IPS-20b (cell line): ENCODE data around the gene HOXB3.

Experiments
- H3K27ac ChIP-seq: one replicate; pipeline ENCODE4 v1.5.1; 2013; ENCODE audit warnings: low read length
- H3K27me3 ChIP-seq: 2 replicates; pipeline ENCODE4 v1.6.1; 2013; ENCODE audit warnings: mild to moderate bottlenecking, low read length, inconsistent platforms; ENCODE audit not compliant: insufficient read depth
- H3K36me3 ChIP-seq: 2 replicates; pipeline ENCODE4 v1.6.1; 2013; ENCODE audit warnings: low read depth, mild to moderate bottlenecking, inconsistent platforms, low read length, moderate library complexity; ENCODE audit not compliant: insufficient read depth
- H3K4me1 ChIP-seq: 2 replicates; pipeline ENCODE4 v1.6.1; 2013; ENCODE audit warnings: mild to moderate bottlenecking, control low read depth, inconsistent platforms, low read length, moderate library complexity; ENCODE audit not compliant: insufficient read depth
- H3K4me3 ChIP-seq: 2 replicates; pipeline ENCODE4 v1.5.1; 2013; ENCODE audit warnings: mild to moderate bottlenecking, low read length, inconsistent platforms
- H3K9ac ChIP-seq: 2 replicates; pipeline ENCODE4 v1.6.1; 2013; ENCODE audit warnings: low read depth, mild to moderate bottlenecking, inconsistent platforms, low read length, moderate library complexity
- H3K9me3 ChIP-seq: 2 replicates; pipeline ENCODE4 v1.6.1; 2013; ENCODE audit warnings: mild to moderate bottlenecking, low read depth, low read length, inconsistent platforms; ENCODE audit not compliant: insufficient read depth

The HOXB3 gene

DNA sequence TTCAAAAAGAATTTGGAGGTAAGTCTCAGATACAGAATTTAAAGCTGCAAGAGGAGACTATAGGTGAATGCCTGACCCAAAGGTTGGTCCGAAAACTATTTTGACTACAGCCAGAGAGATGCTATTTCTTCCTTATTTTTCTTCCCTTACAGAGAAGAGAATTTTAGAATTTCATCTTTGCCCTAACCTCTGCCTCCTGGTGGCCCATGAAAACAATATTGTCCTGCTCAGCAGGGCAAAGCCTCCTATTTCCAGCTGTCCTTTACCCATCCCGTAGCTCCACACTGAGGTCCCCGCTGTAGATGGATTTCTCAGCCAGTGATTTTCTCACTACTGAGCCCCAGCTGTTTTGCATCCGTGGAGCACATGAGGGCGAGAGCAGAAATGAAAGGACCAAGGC, 83.8 kb downstream of the HOXB3 start:
- Histone ChIP-seq H3K27me3 (peaks cover 32% of the 10 kb centered on the region), H3K36me3 (no peaks in the 10 kb centered on the region), H3K4me1 (peaks cover 17% of the 10 kb centered on the region), H3K9me3 (no peaks in the 10 kb centered on the region), H3K27ac (no peak overlapping the region), H3K4me3 (no peak overlapping the region), H3K9ac (no peak overlapping the region)

DNA sequence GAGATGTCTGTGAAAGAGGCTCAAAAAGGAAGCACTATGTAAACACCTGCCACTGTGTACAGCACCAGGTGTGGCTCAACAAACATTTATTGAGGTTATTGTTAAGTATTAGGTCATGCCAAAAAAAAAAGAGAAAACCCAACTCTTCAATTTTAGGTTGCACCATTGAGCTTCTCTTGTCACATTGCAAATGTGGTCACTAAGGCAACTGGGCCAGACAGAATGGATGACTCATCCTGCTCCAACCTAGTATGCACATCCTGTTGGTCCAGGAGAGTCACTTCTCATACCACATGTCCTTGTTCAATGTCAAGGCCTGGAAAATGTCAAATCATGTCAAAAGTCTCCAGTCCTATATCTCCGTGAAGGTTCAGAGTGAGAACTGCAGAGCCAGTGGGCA, 84.3 kb downstream of the HOXB3 start:
- Histone ChIP-seq H3K27me3 (peaks cover 37% of the 10 kb centered on the region), H3K27ac (no peak overlapping the region), H3K9me3 (no peaks in the 10 kb centered on the region), H3K36me3 (no peaks in the 10 kb centered on the region), H3K9ac (no peak overlapping the region), H3K4me1 (peaks cover 17% of the 10 kb centered on the region), H3K4me3 (no peak overlapping the region)

DNA sequence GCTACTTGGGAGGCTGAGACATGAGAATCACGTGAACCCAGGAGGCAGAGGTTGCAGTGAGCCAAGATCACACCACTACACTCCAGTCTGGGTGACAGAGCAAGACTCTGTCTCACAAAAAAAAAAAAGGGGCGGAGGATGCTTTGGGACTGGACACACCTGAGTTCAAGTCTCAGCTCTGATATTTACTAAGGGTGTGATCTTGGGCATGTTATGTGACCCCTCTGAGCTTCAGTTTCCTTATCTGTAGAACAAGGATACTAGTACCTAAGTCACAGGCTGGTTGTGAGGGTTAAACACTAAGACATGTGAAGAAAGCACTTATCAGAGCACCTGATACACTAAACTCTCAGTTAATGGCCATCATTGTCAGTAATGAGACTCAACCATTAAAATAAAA, 85.1 kb downstream of the HOXB3 start:
- H3K4me1 ChIP-seq, result peaks cover 17% of the 10 kb centered on the region
- peaks cover 45% of the 10 kb centered on the region for H3K27me3 ChIP-seq
- H3K27ac ChIP-seq, result no peak overlapping the region
- no peaks in the 10 kb centered on the region for H3K36me3 ChIP-seq
- no peaks in the 10 kb centered on the region for H3K9me3 ChIP-seq
- no peak overlapping the region for H3K9ac ChIP-seq
- no peak overlapping the region for H3K4me3 ChIP-seq

DNA sequence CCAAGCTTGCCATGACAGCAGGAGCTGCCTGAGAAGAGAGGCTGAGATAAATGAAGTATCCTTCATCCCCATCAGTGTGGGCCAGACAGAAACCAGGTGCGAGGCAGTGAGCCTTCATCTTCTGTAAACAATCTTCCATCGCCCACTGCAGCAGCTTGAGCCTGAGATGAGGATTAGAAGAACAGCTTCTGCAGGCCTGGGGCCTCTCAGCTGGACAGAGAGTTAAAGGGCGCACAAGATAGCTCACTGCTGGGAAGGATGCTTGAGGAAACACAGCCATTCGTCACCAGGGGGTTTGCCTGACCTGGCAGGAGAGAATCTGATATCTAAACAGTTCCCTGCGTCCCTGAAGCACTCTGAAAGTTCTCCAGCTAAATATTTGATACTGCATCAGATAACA, 86.3 kb downstream of the HOXB3 start:
- Histone ChIP-seq H3K9me3 (no peaks in the 10 kb centered on the region), H3K27ac (no peak overlapping the region), H3K27me3 (peaks cover 54% of the 10 kb centered on the region), H3K9ac (no peak overlapping the region), H3K4me3 (no peak overlapping the region), H3K4me1 (peaks cover 17% of the 10 kb centered on the region), H3K36me3 (no peaks in the 10 kb centered on the region)

DNA sequence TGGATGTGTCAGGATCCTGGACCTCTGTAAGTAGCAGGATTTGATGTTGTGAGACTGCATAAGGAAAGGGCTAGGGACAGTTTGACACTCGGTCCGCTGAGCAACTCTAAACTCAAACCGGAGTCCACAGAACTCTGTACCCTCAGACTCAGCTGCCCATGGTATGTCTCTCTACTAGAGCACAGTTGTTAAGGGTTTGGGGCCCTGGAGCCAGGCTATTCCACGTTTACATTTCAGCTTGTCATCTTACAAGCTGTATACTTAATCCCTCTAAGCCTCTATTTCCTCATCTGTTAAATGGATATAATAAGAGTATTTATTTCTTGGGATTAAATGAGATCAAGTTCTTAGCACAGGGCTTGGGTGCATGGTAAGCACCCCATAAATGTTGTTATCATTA, 87.1 kb downstream of the HOXB3 start:
- Histone ChIP-seq H3K27ac (no peak overlapping the region), H3K4me3 (no peak overlapping the region), H3K9me3 (no peaks in the 10 kb centered on the region), H3K36me3 (no peaks in the 10 kb centered on the region), H3K4me1 (peaks cover 17% of the 10 kb centered on the region), H3K9ac (no peak overlapping the region), H3K27me3 (peaks cover 62% of the 10 kb centered on the region)

DNA sequence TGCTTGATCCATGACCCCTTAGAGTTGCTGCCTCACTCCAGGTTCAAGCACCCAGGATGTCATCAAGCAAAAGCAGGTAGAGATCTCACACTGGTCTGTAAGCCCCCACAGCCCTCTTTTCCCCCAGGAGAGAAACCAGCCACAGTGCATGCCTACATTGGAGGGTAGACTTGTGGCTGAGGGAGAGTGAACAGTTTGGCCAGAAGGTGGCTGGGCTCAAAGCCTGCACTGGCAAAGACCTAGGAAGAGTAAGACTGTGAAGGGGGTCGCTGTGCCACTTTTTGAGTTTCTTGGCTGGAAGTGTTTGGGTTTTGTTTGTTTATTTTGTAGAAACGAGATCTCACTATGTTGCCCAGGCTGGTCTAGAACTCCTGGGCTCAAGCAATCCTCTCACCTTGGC, 87.7 kb downstream of the HOXB3 start:
- Histone ChIP-seq H3K36me3 (no peaks in the 10 kb centered on the region), H3K27me3 (peaks cover 67% of the 10 kb centered on the region), H3K4me3 (no peak overlapping the region), H3K9me3 (no peaks in the 10 kb centered on the region), H3K9ac (no peak overlapping the region), H3K27ac (no peak overlapping the region), H3K4me1 (peaks cover 17% of the 10 kb centered on the region)

DNA sequence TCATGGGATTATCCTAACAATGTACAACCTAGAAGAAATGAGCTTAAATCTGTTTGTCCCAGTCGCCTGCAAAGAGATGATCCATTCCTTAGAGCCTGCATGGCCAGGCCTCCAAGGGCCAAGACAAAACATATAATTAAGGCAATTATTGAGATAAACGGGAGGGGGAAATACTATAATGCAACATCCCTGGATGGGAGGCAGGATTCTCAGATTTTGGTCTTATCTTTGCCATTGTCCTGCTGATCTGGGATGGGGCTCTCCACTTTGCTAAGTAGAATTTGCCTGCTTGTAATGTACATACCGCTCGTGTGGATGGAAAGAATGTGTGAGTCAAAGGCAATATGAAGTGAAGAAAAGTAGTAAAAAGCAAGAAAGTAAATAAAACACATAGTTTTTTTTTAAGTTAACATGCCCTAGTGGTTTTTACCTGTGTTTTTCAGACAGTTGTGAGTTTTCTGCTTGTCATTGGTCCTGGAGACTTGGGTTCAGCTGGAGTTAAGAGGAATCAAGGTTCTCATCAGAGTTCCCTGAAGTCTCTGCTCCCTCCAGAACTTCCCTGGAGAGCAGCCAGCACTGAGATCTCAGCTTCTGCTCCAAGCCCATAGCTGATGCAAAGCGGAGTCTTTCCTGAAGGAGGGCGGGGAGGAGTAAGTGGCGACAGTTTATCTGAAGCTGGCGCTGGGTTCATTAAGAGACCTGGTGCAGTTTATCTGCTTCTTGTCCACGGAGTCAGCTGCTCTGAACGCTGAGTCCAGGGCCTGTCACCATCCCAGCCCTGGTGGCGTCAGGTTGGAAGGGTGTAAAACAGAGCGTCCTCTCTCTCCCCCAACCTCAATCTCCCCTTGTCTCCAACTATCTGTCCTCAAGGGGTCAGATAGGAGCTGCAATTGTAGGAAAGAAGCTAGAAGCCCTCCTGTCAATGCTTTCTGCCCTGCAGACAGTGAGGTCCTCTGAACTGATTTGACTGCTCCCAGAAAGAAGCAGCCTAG, 89.3 kb downstream of the HOXB3 start:
- Histone ChIP-seq H3K4me1 (peaks cover 12% of the 10 kb centered on the region), H3K4me3 (no peak overlapping the region), H3K27ac (no peak overlapping the region), H3K36me3 (no peaks in the 10 kb centered on the region), H3K27me3 (peaks cover 73% of the 10 kb centered on the region), H3K9me3 (no peaks in the 10 kb centered on the region), H3K9ac (no peak overlapping the region)

DNA sequence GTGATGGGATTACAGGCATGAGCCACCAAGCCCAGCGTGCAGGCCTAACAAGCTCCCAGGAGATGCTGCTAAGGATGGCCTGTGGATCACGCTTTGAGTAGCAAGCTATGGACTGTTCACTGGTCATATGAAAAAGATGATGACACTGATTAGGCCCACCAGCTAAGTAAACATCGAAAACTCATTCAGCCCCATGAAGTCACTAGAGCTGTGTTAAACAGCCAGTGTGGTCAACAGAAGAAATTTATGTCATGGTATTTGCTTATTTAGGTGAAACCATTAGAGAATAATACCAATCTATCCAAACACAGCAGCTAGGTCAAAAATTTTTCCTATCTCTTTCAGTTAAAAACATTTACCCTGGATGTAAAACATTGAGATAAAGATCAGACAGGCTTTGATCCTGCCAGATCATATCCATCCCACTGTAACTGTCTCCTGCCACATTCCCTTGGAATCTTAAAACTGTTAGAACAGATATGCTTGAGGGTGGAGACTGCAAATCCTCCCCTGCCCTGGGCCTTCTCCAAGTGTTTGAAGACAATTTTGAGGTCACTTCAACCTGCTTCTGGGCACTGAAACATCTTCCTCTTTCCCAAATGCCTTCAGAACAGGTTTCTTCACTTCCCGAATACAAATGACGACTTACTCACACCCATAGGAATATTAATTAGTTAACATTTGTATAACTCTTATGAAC, 90.2 kb downstream of the HOXB3 start:
- Histone ChIP-seq H3K9ac (no peak overlapping the region), H3K27me3 (peaks cover 81% of the 10 kb centered on the region), H3K4me1 (peaks cover 10% of the 10 kb centered on the region), H3K4me3 (no peak overlapping the region), H3K36me3 (no peaks in the 10 kb centered on the region), H3K27ac (no peak overlapping the region), H3K9me3 (no peaks in the 10 kb centered on the region)

DNA sequence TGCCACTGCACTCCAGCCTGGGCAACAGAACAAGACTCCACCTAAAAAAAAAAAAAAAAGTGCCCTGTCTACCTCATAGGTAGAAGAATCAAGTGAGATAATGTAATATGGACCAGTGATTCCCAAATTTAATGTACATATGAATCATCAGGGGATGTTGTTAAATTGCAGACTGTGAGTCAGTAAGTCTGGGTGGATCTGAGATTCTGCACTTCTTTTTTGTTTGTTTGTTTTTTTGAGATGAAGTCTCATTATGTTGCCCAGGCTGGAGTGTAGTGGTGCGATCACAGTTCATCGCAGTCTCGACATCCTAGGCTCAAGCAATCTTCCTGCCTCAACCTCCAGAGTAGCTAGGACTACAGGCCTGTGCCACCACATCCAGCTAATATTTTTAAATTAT, 90.8 kb downstream of the HOXB3 start:
- no peaks in the 10 kb centered on the region for H3K9me3 ChIP-seq
- H3K4me3 ChIP-seq, result no peak overlapping the region
- H3K36me3 ChIP-seq, result no peaks in the 10 kb centered on the region
- peaks cover 88% of the 10 kb centered on the region for H3K27me3 ChIP-seq
- H3K9ac ChIP-seq, result no peak overlapping the region
- no peak overlapping the region for H3K27ac ChIP-seq
- peaks cover 7% of the 10 kb centered on the region for H3K4me1 ChIP-seq
